ENCODE results near the gene JAZF1. TPM values are rescaled to one million over a fixed set of nuclear protein-coding genes. Genes with fewer than 3 reads are reported as not detected.

The JAZF1 gene
- total and polyA plus RNA-seq, 2 of the 8 experiments (the other 6 are each of a cell fraction or from before 2014, with no cell fraction given) = 2.6 to 21.8 TPM

- no peak for DNase-seq (ENCODE audit: low read depth in 1 of 2, low spot score in 2 of 2)
- H3K79me1 ChIP-seq (ENCODE audit: low read depth, low read length) = peaks cover 2% of the 10 kb centered on the region; the same call in 1 of the 2 replicates
- H3K4me1 ChIP-seq (replicated peaks in 1 of 4; ENCODE audit: control insufficient read depth in 3 of 4, insufficient read depth in 4 of 4, low read length in 3 of 4) = peaks cover 0 to 3% (median 2%) of the 10 kb centered on the region in 4 experiments; a peak in 4 of 7 replicates
- no peaks in the 10 kb centered on the region for H3K27me3 ChIP-seq (replicated peaks in 1 of 4; ENCODE audit: control insufficient read depth in 3 of 4, extremely low read depth in 1 of 4, insufficient read depth in 3 of 4, low read length in 3 of 4)
- no peak overlapping the region for H2BK20ac ChIP-seq (ENCODE audit: low read length)
- POLR2A ChIA-PET (ENCODE audit: partially characterized antibody) = no interaction called here
- H3K14ac ChIP-seq (ENCODE audit: insufficient read length) = no peak overlapping the region
- H2BK15ac ChIP-seq (ENCODE audit: low read length) = no peak overlapping the region
- H3K4me3 ChIP-seq (ENCODE audit: extremely low read depth in 1 of 4, insufficient read depth in 2 of 4, low read depth in 3 of 4, low read length in 4 of 4) = no peak overlapping the region
- FAIRE-seq = no peak
- H3K9me3 ChIP-seq (ENCODE audit: insufficient read depth in 2 of 2, low read depth in 1 of 2, low read length in 1 of 2) = no peaks in the 10 kb centered on the region
- no peak overlapping the region for H2BK12ac ChIP-seq (ENCODE audit: low read depth, low read length)
- no peaks in the 10 kb centered on the region for H4K20me1 ChIP-seq (replicated peaks in 1 of 2; ENCODE audit: control insufficient read depth in 1 of 2, insufficient read depth in 2 of 2, low read length in 2 of 2)
- CTCF ChIA-PET (ENCODE audit: partially characterized antibody) = interaction anchor here (1.3 to 10.9 kb wide), 16 partner anchors 9 to 900 kb away, joined by 3 to 181 read pairs (median 14); no protein-coding TSS in a partner anchor
- H3K79me2 ChIP-seq (ENCODE audit: control insufficient read depth in 1 of 2, insufficient read depth in 2 of 2, low read length in 2 of 2) = no peaks in the 10 kb centered on the region; a peak in 1 of 4 replicates
- no peak overlapping the region for H4K8ac ChIP-seq (ENCODE audit: extremely low read depth, insufficient read depth, low read length)
- H2AK5ac ChIP-seq (ENCODE audit: low read depth, low read length) = no peak overlapping the region; the same call in 1 of the 2 replicates
- no peak overlapping the region for H3K4me2 ChIP-seq (ENCODE audit: insufficient read depth in 1 of 2, low read depth in 2 of 2, low read length in 2 of 2)
- 91% methylated on average over 4 of the region's 4 CpGs; no CpG with 5 or more reads in 1 of the 2 experiments for WGBS, 2 experiments (ENCODE audit: extremely low coverage in 1 of 2, insufficient coverage in 1 of 2, insufficient read length in 1 of 2, insufficient replicate concordance in 2 of 2, low coverage in 1 of 2, low lambda C conversion rate in 2 of 2, missing lambda C conversion rate in 1 of 2)
- no peak overlapping the region for H3K27ac ChIP-seq (ENCODE audit: low read depth, low read length)
- H3K23me2 ChIP-seq (ENCODE audit: low read depth, low read length) = no peaks in the 10 kb centered on the region
- no peak overlapping the region for H4K5ac ChIP-seq (ENCODE audit: insufficient read length, low read depth, low read length)
- H2BK120ac ChIP-seq (replicated peaks; ENCODE audit: low read depth, low read length) = no peak overlapping the region
- no peak overlapping the region for H4K91ac ChIP-seq (replicated peaks; ENCODE audit: insufficient read length, low read length)
- H3K4ac ChIP-seq (replicated peaks; ENCODE audit: insufficient read length, low read depth, low read length) = no peak overlapping the region
- no peak overlapping the region for H2BK5ac ChIP-seq (ENCODE audit: low read depth, low read length)
- H3K56ac ChIP-seq (replicated peaks; ENCODE audit: insufficient read length, low read depth, low read length) = no peak overlapping the region
- no peak overlapping the region for H2AFZ ChIP-seq (ENCODE audit: low read length)
- H3K9ac ChIP-seq (replicated peaks in 1 of 4; ENCODE audit: extremely low read depth in 1 of 4, low read depth in 3 of 4, low read length in 3 of 4) = no peak overlapping the region
- no peak overlapping the region for H3K23ac ChIP-seq (ENCODE audit: insufficient read length)
- no peaks in the 10 kb centered on the region for H3K36me3 ChIP-seq (ENCODE audit: control insufficient read depth in 2 of 4, insufficient read depth in 4 of 4, low read length in 3 of 4)
- no peak overlapping the region for H3K18ac ChIP-seq (ENCODE audit: extremely low read depth, low read length)
- no peak for TF ChIP-seq KDM1A (IDR thresholded peaks at IDR 0.05; ENCODE audit: borderline replicate concordance, low read length)
- no peak for TF ChIP-seq SP4 (IDR thresholded peaks at IDR 0.05; ENCODE audit: low read length)
- TF ChIP-seq CHD1 (IDR thresholded peaks at IDR 0.05; ENCODE audit: low read depth, low read length) = no peak
- TF ChIP-seq RAD21 (IDR thresholded peaks at IDR 0.05 in 1 of 2, conservative IDR thresholded peaks at IDR 0.05 in 1 of 2; ENCODE audit: low read depth in 2 of 2, low read length in 2 of 2) = no peak
- TF ChIP-seq SIRT6 (IDR thresholded peaks at IDR 0.05; ENCODE audit: low read length) = no peak
- TF ChIP-seq CHD2 (IDR thresholded peaks at IDR 0.05; ENCODE audit: low read length) = no peak
- no peak for TF ChIP-seq CREB1 (IDR thresholded peaks at IDR 0.05)
Observed at GRCh38 chr7:28095231-28095630, 85.4 kb downstream of the JAZF1 start.

Measured in H1 (cell line).